K562 (cell line): Measurements from ENCODE around the gene SH3TC1. TPM values are rescaled to one million over a fixed set of nuclear protein-coding genes. Genes with fewer than 3 reads are reported as not detected.

Experiments
- ATAC-seq: fragments of 200-7000 bp; cut with Tn5 transposase; 3 replicates; pipeline ENCODE4 v1.9.1; 2020; ENCODE audit warnings: moderate library complexity
- BruUV-seq: library from RNA; stranded (reverse); fragments of 400-500 nt; replicated peaks from 2 replicates; lab custom pipeline; 2021; lab: Mats Ljungman, UMichigan
- CTCF ChIA-PET: fragments of 300-600 bp; formaldehyde crosslinking; extraction: SDS; loops from one replicate; lab custom pipeline; 2021; ENCODE audit warnings: low intra/inter-chr PET ratio; lab: Yijun Ruan, JAX
- POLR2A ChIA-PET: fragments of 300-600, 350-650 bp; sonication (Branson Sonifier 250); formaldehyde crosslinking; extraction: SDS; loops from one replicate; lab custom pipeline; 2021; ENCODE audit warnings: antibody characterized with exemption, inconsistent platforms; lab: Yijun Ruan, JAX
- DNase-seq, 4 experiments: peaks; one replicate each; pipeline versions ENCODE4 v3.0.0 to v3.0.0-alpha.2; 2011 to 2018; ENCODE audit warnings: low spot score in 3 of 4, mixed read lengths in 3 of 4; ENCODE audit errors: extremely low read depth in 1 of 4
- FAIRE-seq: peaks from 2 replicates; lab custom pipeline; 2011; peaks lifted over from hg19 to GRCh38; lab: Jason Lieb, UNC
- H2AFZ ChIP-seq: 2 replicates; pipeline ENCODE4 v1.6.0; 2011; ENCODE audit warnings: low read depth, low read length, control low read depth, inconsistent platforms
- H3K27ac ChIP-seq: fragments of 200-600 bp; 3 replicates; pipeline ENCODE4 v1.8.0; 2011; ENCODE audit warnings: low read depth, mild to moderate bottlenecking, control low read depth, inconsistent platforms, low read length, moderate library complexity, mixed read lengths; ENCODE audit errors: extremely low read depth
- H3K27me3 ChIP-seq, 2 experiments: fragments of 300-600 bp in 1 of 2; 2 replicates in 1 of 2; 3 replicates in 1 of 2; pipeline versions ENCODE4 v1.6.0 to v1.8.0; 2011; ENCODE audit warnings: inconsistent platforms in 2 of 2, low read length in 2 of 2, mild to moderate bottlenecking in 1 of 2, mixed read lengths in 1 of 2, moderate library complexity in 1 of 2; ENCODE audit not compliant: control insufficient read depth in 2 of 2, insufficient read depth in 2 of 2
- H3K36me3 ChIP-seq: fragments of 300-600 bp; 3 replicates; pipeline ENCODE4 v1.8.0; 2011; ENCODE audit warnings: mild to moderate bottlenecking, low read length, inconsistent platforms; ENCODE audit not compliant: control insufficient read depth, insufficient read depth
- H3K4me1 ChIP-seq, 2 experiments: fragments of 200-600 bp in 1 of 2; replicated peaks in 1 of 2; 2 replicates in 1 of 2; 3 replicates in 1 of 2; pipeline versions ENCODE4 v1.5.1 to v1.8.0; 2011; ENCODE audit warnings: inconsistent platforms in 2 of 2, low read length in 2 of 2, mild to moderate bottlenecking in 1 of 2, mixed read lengths in 1 of 2, moderate library complexity in 1 of 2; ENCODE audit not compliant: control insufficient read depth in 2 of 2, insufficient read depth in 2 of 2
- H3K4me2 ChIP-seq: 2 replicates; pipeline ENCODE4 v1.6.1; 2011; ENCODE audit warnings: low read length, control low read depth, inconsistent platforms, mixed read lengths; ENCODE audit not compliant: insufficient read depth
- H3K4me3 ChIP-seq: fragments of 200-600 bp; sonication (generic), shearing (Covaris generic); 2 replicates; pipeline ENCODE4 v1.5.1; 2016; ENCODE audit warnings: control low read depth, inconsistent platforms
- H3K79me2 ChIP-seq: fragments of 200-600 bp; 3 replicates; pipeline ENCODE4 v1.8.0; 2011; ENCODE audit warnings: low read length, inconsistent platforms; ENCODE audit not compliant: control insufficient read depth, insufficient read depth
- H3K9ac ChIP-seq, 2 experiments: 2 replicates each; pipeline versions ENCODE4 v1.6.0 to v1.6.1; 2011; ENCODE audit warnings: low read depth in 2 of 2, low read length in 2 of 2, control low read depth in 1 of 2, inconsistent platforms in 1 of 2, mild to moderate bottlenecking in 1 of 2, mixed read lengths in 1 of 2; ENCODE audit not compliant: insufficient read depth in 1 of 2
- H3K9me1 ChIP-seq: one replicate; pipeline ENCODE4 v1.6.0; 2011; ENCODE audit warnings: inconsistent platforms, mild to moderate bottlenecking, low read length, moderate library complexity; ENCODE audit not compliant: control insufficient read depth, insufficient read depth
- H3K9me3 ChIP-seq: replicated peaks from 2 replicates; pipeline ENCODE4 v1.5.1; 2011; ENCODE audit warnings: low read depth, low read length, inconsistent platforms; ENCODE audit not compliant: control insufficient read depth, insufficient read depth
- H4K20me1 ChIP-seq: replicated peaks from 2 replicates; pipeline ENCODE4 v1.6.1; 2011; ENCODE audit warnings: low read length, inconsistent platforms, mixed read lengths; ENCODE audit not compliant: control insufficient read depth, insufficient read depth
- PHB2 ChIP-seq: fragments of 450-650 bp; IDR thresholded peaks from 2 replicates; pipeline ENCODE4 v1.6.1; 2017; ENCODE audit warnings: low read depth
- PHF21A ChIP-seq: fragments of 450-650 bp; IDR thresholded peaks from 2 replicates; pipeline ENCODE4 v1.6.1; 2017; ENCODE audit warnings: low read depth, borderline replicate concordance
- TCFL5 ChIP-seq: fragments of 250-450 bp; sonication (Bioruptor Pico); conservative IDR thresholded peaks from 2 replicates; pipeline ENCODE4 v1.6.1; 2021; ENCODE audit warnings: mild to moderate bottlenecking, moderate library complexity, matching md5 sums
- ZC3H4 ChIP-seq: sonication (generic); formaldehyde crosslinking; IDR thresholded peaks from 2 replicates; pipeline ENCODE4 v1.9.0; 2021; ENCODE audit warnings: missing genetic modification reagents, borderline replicate concordance
- ZNF174 ChIP-seq: fragments of 250-450 bp; sonication (Bioruptor Pico); IDR thresholded peaks from 2 replicates; pipeline ENCODE4 v1.4.0; 2020; ENCODE audit warnings: mild to moderate bottlenecking
- WGBS: fragments of 100-300 bp; shearing (Covaris generic); methylation state at CpG from one replicate; pipeline ENCODE4 v1.1.6; 2016; ENCODE audit warnings: low coverage, mixed read lengths; ENCODE audit not compliant: insufficient coverage; ENCODE audit errors: missing lambda C conversion rate; 5-methylcytosine and 5-hydroxymethylcytosine counted together
- in situ Hi-C: fragments of 300-500 bp; cut with MboI; formaldehyde crosslinking; loops from 4 replicates; pipeline ENCODE4 v1.15.0; 2018; ENCODE audit warnings: inconsistent platforms, mixed read lengths
- intact Hi-C: fragments of 100-400 bp; cut with micrococcal nuclease; formaldehyde crosslinking; loops from 2 replicates; pipeline ENCODE4 v1.14.2; 2022
- polyA plus RNA-seq, 8 experiments: library from polyadenylated mRNA; depleted of rRNA in 4 of 8; stranded (reverse) in 5 of 8; unstranded in 3 of 8; fragments of >200 nt; fragmentation: Nextera tagmentation in 2 of 8; fragmentation: Illumina TruSeq in 1 of 8; extraction: Ambion mirVana in 2 of 8; extraction: Trizol in 1 of 8; gene quantifications; 2 replicates each; pipeline versions ENCODE4 v1.2.1 to v1.2.3, GENCODE V29; 2011 to 2014; ENCODE audit warnings: inconsistent platforms in 1 of 8, missing spikeins in 1 of 8
- total RNA-seq, 7 experiments: library from RNA; depleted of rRNA in 6 of 7; stranded (reverse); fragments of >200 nt in 6 of 7; fragmentation: Illumina TruSeq in 2 of 7; extraction: Trizol in 2 of 7; gene quantifications; 2 replicates each; pipeline versions ENCODE4 v1.2.1 to v1.2.3, GENCODE V29; 2011 to 2021; ENCODE audit warnings: low replicate concordance in 1 of 7
- TF ChIP-seq, protein P1 (sequence below), 2 experiments: fragments of 200-800 bp in 1 of 2; sonication (Bioruptor generic) in 1 of 2; sonication (generic) in 1 of 2; formaldehyde crosslinking in 1 of 2; IDR thresholded peaks in 1 of 2; conservative IDR thresholded peaks in 1 of 2; 2 replicates each; pipeline versions ENCODE4 v1.5.0 to v1.6.1; 2016 to 2020; ENCODE audit warnings: missing compliant biosample characterization in 1 of 2, missing genetic modification characterization in 1 of 2, missing genetic modification reagents in 1 of 2

Gene SH3TC1
- total and polyA plus RNA-seq, 9 of the 15 experiments (the other 6 are each of a cell fraction or from before 2014, with no cell fraction given): 0.04 to 2.1 (median 0.48) TPM; not detected in 1

DNA sequence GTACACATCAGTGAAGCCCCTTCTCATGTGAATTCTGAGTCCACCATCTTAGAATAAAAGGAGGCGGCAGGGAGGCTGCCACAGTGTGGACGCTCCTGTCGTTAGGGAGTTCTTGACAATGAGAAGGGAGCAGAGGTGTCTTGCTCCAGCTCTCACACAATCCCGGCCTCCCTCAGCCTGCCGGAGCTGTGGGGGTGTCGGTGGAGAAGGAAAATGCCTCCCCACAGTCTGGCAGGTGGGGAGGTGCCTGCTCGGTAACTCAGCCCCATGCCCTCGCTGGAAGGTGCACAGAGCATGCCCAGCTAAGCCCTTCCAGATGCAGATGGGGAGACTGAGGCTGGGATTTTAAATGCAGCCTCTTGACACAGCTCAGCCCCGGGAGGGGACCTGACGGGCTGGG lies 20.0 kb upstream of the SH3TC1 start:
- peaks cover 16% of the 10 kb centered on the region; the same call in 1 of the 2 replicates for H4K20me1 ChIP-seq
- under 1% methylated on average over 10 of the region's 10 CpGs for WGBS
- peaks cover 2 to 19% of the 10 kb centered on the region in 2 experiments; a peak in 2 of 5 replicates for H3K4me1 ChIP-seq

More for the DNA sequence above, 20.0 kb upstream of the SH3TC1 start:
- in situ Hi-C loops (no loop called here), intact Hi-C loops (loop anchor here (5.0 to 10.0 kb wide), 2 partner anchors 58 to 226 kb away; no protein-coding TSS in a partner anchor)
- H3K4me3 ChIP-seq: no peak overlapping the region
- H3K36me3 ChIP-seq: no peaks in the 10 kb centered on the region
- H3K9me1 ChIP-seq: peaks cover 3% of the 10 kb centered on the region
- H3K79me2 ChIP-seq: no peaks in the 10 kb centered on the region
- FAIRE-seq (no peak), ATAC-seq (no peak), DNase-seq (no peak)
- no TSS peak for BruUV-seq
- H3K27me3 ChIP-seq: peaks cover 0 to 19% of the 10 kb centered on the region in 2 experiments; a peak in 2 of 5 replicates
- no peak overlapping the region for H3K4me2 ChIP-seq
- no peak overlapping the region for H3K9ac ChIP-seq
- no peak overlapping the region for H2AFZ ChIP-seq
- no peak for TF ChIP-seq ZNF174 (CRISPR knock-in tag)
- no peak for TF ChIP-seq ZC3H4 (CRISPR knock-in tag)
- no peak for TF ChIP-seq TCFL5 (CRISPR knock-in tag)
- TF ChIP-seq PHF21A: no peak
- TF ChIP-seq, protein P1, sequence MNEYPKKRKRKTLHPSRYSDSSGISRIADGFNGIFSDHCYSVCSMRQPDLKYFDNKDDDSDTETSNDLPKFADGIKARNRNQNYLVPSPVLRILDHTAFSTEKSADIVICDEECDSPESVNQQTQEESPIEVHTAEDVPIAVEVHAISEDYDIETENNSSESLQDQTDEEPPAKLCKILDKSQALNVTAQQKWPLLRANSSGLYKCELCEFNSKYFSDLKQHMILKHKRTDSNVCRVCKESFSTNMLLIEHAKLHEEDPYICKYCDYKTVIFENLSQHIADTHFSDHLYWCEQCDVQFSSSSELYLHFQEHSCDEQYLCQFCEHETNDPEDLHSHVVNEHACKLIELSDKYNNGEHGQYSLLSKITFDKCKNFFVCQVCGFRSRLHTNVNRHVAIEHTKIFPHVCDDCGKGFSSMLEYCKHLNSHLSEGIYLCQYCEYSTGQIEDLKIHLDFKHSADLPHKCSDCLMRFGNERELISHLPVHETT (CRISPR knock-in tag; conservative IDR thresholded peaks at IDR 0.05 in 1 of 2, IDR thresholded peaks at IDR 0.05 in 1 of 2): no peak
- no peak for TF ChIP-seq PHB2
- ChIA-PET POLR2A (interaction anchor here (0.9 to 1.2 kb wide), 2 partner anchors 23 to 57 kb away, joined by 4 read pairs; no protein-coding TSS in a partner anchor), CTCF (no interaction called here)
- H3K9me3 ChIP-seq: no peaks in the 10 kb centered on the region; the same call in 1 of the 2 replicates
- H3K27ac ChIP-seq: no peak overlapping the region
